ENCODE data around the gene BPIFB6. TPM values are rescaled to one million over a fixed set of nuclear protein-coding genes. Genes with fewer than 3 reads are reported as not detected.

The BPIFB6 gene
- total RNA-seq, 1 experiment from 2014 or later, result not detected

DNA sequence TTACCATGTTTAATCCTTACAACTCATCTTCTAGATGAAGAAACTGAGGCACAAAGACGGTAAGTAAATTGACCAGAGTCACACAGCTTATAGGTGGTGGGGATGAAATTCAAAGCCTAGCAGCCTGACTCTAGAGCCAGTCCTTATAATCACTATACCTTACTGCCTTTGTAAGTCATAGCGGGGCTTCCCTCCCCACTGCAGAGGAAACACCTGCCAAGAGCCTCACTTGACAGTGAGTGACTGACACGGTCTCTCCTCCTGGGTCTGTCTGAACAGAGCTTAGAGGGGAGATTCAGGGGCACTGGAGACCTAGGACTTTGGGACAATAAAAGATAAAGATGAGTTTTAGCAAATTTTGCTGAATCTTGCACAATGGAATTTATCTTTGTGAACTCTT, 40.1 kb upstream of the BPIFB6 start:
- Mint-ChIP-seq H3K4me3 (no peak overlapping the region), H3K27me3 (ENCODE audit: low read depth) (no peaks in the 10 kb centered on the region), H3K4me1 (no peaks in the 10 kb centered on the region), H3K36me3 (no peaks in the 10 kb centered on the region), H3K9me3 (no peaks in the 10 kb centered on the region), H3K27ac (no peak overlapping the region)
- POLR2A ChIA-PET, result no interaction called here
- DNase-seq (ENCODE audit: low spot score) (no peak), ATAC-seq (no peak)
- CTCF ChIA-PET, result interaction anchor here (0.6 kb wide), 1 partner anchor 79 kb away, joined by 4 read pairs; no protein-coding TSS in a partner anchor
- TF ChIP-seq, protein P1, sequence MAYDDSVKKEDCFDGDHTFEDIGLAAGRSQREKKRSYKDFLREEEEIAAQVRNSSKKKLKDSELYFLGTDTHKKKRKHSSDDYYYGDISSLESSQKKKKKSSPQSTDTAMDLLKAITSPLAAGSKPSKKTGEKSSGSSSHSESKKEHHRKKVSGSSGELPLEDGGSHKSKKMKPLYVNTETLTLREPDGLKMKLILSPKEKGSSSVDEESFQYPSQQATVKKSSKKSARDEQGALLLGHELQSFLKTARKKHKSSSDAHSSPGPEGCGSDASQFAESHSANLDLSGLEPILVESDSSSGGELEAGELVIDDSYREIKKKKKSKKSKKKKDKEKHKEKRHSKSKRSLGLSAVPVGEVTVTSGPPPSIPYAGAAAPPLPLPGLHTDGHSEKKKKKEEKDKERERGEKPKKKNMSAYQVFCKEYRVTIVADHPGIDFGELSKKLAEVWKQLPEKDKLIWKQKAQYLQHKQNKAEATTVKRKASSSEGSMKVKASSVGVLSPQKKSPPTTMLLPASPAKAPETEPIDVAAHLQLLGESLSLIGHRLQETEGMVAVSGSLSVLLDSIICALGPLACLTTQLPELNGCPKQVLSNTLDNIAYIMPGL (CRISPR knock-in tag; IDR thresholded peaks at IDR 0.05), result no peak
- TF ChIP-seq, protein P2, sequence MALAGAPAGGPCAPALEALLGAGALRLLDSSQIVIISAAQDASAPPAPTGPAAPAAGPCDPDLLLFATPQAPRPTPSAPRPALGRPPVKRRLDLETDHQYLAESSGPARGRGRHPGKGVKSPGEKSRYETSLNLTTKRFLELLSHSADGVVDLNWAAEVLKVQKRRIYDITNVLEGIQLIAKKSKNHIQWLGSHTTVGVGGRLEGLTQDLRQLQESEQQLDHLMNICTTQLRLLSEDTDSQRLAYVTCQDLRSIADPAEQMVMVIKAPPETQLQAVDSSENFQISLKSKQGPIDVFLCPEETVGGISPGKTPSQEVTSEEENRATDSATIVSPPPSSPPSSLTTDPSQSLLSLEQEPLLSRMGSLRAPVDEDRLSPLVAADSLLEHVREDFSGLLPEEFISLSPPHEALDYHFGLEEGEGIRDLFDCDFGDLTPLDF (CRISPR knock-in tag; IDR thresholded peaks at IDR 0.05), result no peak
- TF ChIP-seq, protein P3, sequence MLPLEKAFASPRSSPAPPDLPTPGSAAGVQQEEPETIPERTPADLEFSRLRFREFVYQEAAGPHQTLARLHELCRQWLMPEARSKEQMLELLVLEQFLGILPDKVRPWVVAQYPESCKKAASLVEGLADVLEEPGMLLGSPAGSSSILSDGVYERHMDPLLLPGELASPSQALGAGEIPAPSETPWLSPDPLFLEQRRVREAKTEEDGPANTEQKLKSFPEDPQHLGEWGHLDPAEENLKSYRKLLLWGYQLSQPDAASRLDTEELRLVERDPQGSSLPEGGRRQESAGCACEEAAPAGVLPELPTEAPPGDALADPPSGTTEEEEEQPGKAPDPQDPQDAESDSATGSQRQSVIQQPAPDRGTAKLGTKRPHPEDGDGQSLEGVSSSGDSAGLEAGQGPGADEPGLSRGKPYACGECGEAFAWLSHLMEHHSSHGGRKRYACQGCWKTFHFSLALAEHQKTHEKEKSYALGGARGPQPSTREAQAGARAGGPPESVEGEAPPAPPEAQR (CRISPR knock-in tag; IDR thresholded peaks at IDR 0.05), result no peak
- TF ChIP-seq, protein P4, sequence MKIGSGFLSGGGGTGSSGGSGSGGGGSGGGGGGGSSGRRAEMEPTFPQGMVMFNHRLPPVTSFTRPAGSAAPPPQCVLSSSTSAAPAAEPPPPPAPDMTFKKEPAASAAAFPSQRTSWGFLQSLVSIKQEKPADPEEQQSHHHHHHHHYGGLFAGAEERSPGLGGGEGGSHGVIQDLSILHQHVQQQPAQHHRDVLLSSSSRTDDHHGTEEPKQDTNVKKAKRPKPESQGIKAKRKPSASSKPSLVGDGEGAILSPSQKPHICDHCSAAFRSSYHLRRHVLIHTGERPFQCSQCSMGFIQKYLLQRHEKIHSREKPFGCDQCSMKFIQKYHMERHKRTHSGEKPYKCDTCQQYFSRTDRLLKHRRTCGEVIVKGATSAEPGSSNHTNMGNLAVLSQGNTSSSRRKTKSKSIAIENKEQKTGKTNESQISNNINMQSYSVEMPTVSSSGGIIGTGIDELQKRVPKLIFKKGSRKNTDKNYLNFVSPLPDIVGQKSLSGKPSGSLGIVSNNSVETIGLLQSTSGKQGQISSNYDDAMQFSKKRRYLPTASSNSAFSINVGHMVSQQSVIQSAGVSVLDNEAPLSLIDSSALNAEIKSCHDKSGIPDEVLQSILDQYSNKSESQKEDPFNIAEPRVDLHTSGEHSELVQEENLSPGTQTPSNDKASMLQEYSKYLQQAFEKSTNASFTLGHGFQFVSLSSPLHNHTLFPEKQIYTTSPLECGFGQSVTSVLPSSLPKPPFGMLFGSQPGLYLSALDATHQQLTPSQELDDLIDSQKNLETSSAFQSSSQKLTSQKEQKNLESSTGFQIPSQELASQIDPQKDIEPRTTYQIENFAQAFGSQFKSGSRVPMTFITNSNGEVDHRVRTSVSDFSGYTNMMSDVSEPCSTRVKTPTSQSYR (CRISPR knock-in tag; IDR thresholded peaks at IDR 0.05), result no peak
- TF ChIP-seq NFATC4 (CRISPR knock-in tag; IDR thresholded peaks at IDR 0.05) (no peak), NR1H2 (CRISPR knock-in tag; IDR thresholded peaks at IDR 0.05) (no peak), PRRX2 (CRISPR knock-in tag; IDR thresholded peaks at IDR 0.05) (no peak), FOXJ3 (CRISPR knock-in tag; IDR thresholded peaks at IDR 0.05; ENCODE audit: borderline replicate concordance) (no peak), ZNF138 (CRISPR knock-in tag; conservative IDR thresholded peaks at IDR 0.05) (no peak)
- TF ChIP-seq, protein P5, sequence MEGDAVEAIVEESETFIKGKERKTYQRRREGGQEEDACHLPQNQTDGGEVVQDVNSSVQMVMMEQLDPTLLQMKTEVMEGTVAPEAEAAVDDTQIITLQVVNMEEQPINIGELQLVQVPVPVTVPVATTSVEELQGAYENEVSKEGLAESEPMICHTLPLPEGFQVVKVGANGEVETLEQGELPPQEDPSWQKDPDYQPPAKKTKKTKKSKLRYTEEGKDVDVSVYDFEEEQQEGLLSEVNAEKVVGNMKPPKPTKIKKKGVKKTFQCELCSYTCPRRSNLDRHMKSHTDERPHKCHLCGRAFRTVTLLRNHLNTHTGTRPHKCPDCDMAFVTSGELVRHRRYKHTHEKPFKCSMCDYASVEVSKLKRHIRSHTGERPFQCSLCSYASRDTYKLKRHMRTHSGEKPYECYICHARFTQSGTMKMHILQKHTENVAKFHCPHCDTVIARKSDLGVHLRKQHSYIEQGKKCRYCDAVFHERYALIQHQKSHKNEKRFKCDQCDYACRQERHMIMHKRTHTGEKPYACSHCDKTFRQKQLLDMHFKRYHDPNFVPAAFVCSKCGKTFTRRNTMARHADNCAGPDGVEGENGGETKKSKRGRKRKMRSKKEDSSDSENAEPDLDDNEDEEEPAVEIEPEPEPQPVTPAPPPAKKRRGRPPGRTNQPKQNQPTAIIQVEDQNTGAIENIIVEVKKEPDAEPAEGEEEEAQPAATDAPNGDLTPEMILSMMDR (IDR thresholded peaks at IDR 0.05), result no peak
- TF ChIP-seq, protein P6, sequence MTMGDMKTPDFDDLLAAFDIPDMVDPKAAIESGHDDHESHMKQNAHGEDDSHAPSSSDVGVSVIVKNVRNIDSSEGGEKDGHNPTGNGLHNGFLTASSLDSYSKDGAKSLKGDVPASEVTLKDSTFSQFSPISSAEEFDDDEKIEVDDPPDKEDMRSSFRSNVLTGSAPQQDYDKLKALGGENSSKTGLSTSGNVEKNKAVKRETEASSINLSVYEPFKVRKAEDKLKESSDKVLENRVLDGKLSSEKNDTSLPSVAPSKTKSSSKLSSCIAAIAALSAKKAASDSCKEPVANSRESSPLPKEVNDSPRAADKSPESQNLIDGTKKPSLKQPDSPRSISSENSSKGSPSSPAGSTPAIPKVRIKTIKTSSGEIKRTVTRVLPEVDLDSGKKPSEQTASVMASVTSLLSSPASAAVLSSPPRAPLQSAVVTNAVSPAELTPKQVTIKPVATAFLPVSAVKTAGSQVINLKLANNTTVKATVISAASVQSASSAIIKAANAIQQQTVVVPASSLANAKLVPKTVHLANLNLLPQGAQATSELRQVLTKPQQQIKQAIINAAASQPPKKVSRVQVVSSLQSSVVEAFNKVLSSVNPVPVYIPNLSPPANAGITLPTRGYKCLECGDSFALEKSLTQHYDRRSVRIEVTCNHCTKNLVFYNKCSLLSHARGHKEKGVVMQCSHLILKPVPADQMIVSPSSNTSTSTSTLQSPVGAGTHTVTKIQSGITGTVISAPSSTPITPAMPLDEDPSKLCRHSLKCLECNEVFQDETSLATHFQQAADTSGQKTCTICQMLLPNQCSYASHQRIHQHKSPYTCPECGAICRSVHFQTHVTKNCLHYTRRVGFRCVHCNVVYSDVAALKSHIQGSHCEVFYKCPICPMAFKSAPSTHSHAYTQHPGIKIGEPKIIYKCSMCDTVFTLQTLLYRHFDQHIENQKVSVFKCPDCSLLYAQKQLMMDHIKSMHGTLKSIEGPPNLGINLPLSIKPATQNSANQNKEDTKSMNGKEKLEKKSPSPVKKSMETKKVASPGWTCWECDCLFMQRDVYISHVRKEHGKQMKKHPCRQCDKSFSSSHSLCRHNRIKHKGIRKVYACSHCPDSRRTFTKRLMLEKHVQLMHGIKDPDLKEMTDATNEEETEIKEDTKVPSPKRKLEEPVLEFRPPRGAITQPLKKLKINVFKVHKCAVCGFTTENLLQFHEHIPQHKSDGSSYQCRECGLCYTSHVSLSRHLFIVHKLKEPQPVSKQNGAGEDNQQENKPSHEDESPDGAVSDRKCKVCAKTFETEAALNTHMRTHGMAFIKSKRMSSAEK (CRISPR knock-in tag; IDR thresholded peaks at IDR 0.05; ENCODE audit: borderline replicate concordance), result no peak
- TF ChIP-seq, protein P7, sequence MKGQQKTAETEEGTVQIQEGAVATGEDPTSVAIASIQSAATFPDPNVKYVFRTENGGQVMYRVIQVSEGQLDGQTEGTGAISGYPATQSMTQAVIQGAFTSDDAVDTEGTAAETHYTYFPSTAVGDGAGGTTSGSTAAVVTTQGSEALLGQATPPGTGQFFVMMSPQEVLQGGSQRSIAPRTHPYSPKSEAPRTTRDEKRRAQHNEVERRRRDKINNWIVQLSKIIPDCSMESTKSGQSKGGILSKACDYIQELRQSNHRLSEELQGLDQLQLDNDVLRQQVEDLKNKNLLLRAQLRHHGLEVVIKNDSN (CRISPR knock-in tag; IDR thresholded peaks at IDR 0.05), result no peak
- TF ChIP-seq, protein P8, sequence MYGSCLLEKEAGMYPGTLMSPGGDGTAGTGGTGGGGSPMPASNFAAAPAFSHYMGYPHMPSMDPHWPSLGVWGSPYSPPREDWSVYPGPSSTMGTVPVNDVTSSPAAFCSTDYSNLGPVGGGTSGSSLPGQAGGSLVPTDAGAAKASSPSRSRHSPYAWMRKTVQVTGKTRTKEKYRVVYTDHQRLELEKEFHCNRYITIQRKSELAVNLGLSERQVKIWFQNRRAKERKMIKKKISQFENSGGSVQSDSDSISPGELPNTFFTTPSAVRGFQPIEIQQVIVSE (CRISPR knock-in tag; IDR thresholded peaks at IDR 0.05; ENCODE audit: borderline replicate concordance), result no peak
- TF ChIP-seq, protein P9, sequence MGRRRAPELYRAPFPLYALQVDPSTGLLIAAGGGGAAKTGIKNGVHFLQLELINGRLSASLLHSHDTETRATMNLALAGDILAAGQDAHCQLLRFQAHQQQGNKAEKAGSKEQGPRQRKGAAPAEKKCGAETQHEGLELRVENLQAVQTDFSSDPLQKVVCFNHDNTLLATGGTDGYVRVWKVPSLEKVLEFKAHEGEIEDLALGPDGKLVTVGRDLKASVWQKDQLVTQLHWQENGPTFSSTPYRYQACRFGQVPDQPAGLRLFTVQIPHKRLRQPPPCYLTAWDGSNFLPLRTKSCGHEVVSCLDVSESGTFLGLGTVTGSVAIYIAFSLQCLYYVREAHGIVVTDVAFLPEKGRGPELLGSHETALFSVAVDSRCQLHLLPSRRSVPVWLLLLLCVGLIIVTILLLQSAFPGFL (CRISPR knock-in tag; IDR thresholded peaks at IDR 0.05; ENCODE audit: borderline replicate concordance), result no peak
- TF ChIP-seq, protein P10, sequence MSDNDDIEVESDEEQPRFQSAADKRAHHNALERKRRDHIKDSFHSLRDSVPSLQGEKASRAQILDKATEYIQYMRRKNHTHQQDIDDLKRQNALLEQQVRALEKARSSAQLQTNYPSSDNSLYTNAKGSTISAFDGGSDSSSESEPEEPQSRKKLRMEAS (CRISPR knock-in tag; IDR thresholded peaks at IDR 0.05), result no peak
